Measurements from ENCODE around the gene HIC1.

HIC1 gene

GRCh38 chr17:2060385-2060658 is 5.4 kb downstream of the HIC1 start:
- ATAC-seq (no peak), DNase-seq (no peak)

GRCh38 chr17:2060681-2061440 is 6.0 kb downstream of the HIC1 start:
- no peak for ATAC-seq
- no peak for DNase-seq

- ATAC-seq (no peak), DNase-seq (no peak)
Observed at GRCh38 chr17:2061441-2061958, 6.6 kb downstream of the HIC1 start.

- ATAC-seq, result no peak
- DNase-seq, result no peak
Observed at GRCh38 chr17:2062571-2063183, 7.8 kb downstream of the HIC1 start.

- ATAC-seq, result no peak
Observed at GRCh38 chr17:2063261-2064146, 8.6 kb downstream of the HIC1 start.

GRCh38 chr17:2064147-2064489 is 9.2 kb downstream of the HIC1 start:
- ATAC-seq (no peak), DNase-seq (no peak)

More at GRCh38 chr17:2063261-2064146, 8.6 kb downstream of the HIC1 start:
- DNase-seq, result no peak

- ATAC-seq (no peak), DNase-seq (no peak)
Observed at GRCh38 chr17:2064520-2064971, 9.6 kb downstream of the HIC1 start.

GRCh38 chr17:2064980-2065785 is 10.3 kb downstream of the HIC1 start:
- peak; percentile 78 for DNase-seq

GRCh38 chr17:2065949-2066400 is 11.1 kb downstream of the HIC1 start:
- ATAC-seq (no peak), DNase-seq (no peak)

More at GRCh38 chr17:2064980-2065785, 10.3 kb downstream of the HIC1 start:
- ATAC-seq, result peak; percentile 57

GRCh38 chr17:2067048-2067561 is 12.2 kb downstream of the HIC1 start:
- ATAC-seq, result no peak

GRCh38 chr17:2067608-2068024 is 12.7 kb downstream of the HIC1 start:
- ATAC-seq, result no peak
- no peak for DNase-seq

More at GRCh38 chr17:2067048-2067561, 12.2 kb downstream of the HIC1 start:
- no peak for DNase-seq

GRCh38 chr17:2068031-2068518 is 13.2 kb downstream of the HIC1 start:
- ATAC-seq (no peak), DNase-seq (no peak)

GRCh38 chr17:2068519-2069051 is 13.7 kb downstream of the HIC1 start:
- ATAC-seq, result peak; percentile 12
- no peak for DNase-seq

GRCh38 chr17:2070241-2071023 is 15.5 kb downstream of the HIC1 start:
- peak; percentile 74 for DNase-seq

GRCh38 chr17:2071024-2071385 is 16.1 kb downstream of the HIC1 start:
- no peak for DNase-seq
- no peak for ATAC-seq

More at GRCh38 chr17:2070241-2071023, 15.5 kb downstream of the HIC1 start:
- peak; percentile 97 for ATAC-seq

- ATAC-seq (no peak), DNase-seq (no peak)
Observed at GRCh38 chr17:2071455-2072281, 16.8 kb downstream of the HIC1 start.

GRCh38 chr17:2074919-2075318 is 20.0 kb downstream of the HIC1 start:
- DNase-seq (no peak), ATAC-seq (no peak)

GRCh38 chr17:2075336-2076086 is 20.6 kb downstream of the HIC1 start:
- DNase-seq (no peak), ATAC-seq (no peak)
